ENCODE results near the gene CDK5RAP1. TPM values are rescaled to one million over a fixed set of nuclear protein-coding genes. Genes with fewer than 3 reads are reported as not detected.

The CDK5RAP1 gene
- total RNA-seq, 3 donors from 2014 or later: 21.8 to 32.4 (median 29.4) TPM

DNA sequence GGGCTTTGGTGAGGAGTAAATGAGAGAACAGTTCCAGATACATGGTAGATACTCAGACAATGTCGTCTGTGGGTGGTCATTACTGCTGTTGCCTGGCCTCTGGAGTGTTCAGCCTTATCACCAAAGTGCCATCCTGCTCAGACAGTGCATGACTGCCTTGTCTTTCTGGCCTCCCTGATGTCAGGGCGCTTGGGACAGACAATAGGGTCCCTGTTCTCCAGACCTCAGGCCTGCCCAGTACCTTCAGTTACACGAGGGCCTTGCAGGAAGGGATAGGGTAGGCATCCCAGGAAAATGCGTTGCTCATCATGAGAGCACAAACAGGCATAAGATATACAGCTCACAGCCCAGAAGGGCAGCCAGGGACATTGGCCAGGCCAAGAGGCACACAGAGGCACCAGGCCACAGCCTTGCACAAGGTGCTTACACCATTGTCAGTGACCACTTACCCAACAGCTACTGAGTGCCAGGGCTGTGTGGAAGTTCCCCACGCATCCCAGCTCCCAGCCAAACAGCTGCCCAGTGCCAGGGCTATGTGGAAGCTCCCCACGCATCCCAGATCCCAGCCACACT is 90.9 kb downstream of the CDK5RAP1 start:
- Histone ChIP-seq H3K4me3 (no peak overlapping the region), H3K27me3 (no peaks in the 10 kb centered on the region), H3K4me1 (no peaks in the 10 kb centered on the region), H3K36me3 (no peaks in the 10 kb centered on the region), H3K27ac (no peak overlapping the region), H3K9me3 (no peaks in the 10 kb centered on the region)
- intact Hi-C loops (cut with DNase I; ENCODE audit: low total_unique reads): no loop called here
- no peak for TF ChIP-seq POLR2A (IDR thresholded peaks at IDR 0.05)
- no peak for TF ChIP-seq POLR2AphosphoS5 (IDR thresholded peaks at IDR 0.05)
- TF ChIP-seq, protein P1, sequence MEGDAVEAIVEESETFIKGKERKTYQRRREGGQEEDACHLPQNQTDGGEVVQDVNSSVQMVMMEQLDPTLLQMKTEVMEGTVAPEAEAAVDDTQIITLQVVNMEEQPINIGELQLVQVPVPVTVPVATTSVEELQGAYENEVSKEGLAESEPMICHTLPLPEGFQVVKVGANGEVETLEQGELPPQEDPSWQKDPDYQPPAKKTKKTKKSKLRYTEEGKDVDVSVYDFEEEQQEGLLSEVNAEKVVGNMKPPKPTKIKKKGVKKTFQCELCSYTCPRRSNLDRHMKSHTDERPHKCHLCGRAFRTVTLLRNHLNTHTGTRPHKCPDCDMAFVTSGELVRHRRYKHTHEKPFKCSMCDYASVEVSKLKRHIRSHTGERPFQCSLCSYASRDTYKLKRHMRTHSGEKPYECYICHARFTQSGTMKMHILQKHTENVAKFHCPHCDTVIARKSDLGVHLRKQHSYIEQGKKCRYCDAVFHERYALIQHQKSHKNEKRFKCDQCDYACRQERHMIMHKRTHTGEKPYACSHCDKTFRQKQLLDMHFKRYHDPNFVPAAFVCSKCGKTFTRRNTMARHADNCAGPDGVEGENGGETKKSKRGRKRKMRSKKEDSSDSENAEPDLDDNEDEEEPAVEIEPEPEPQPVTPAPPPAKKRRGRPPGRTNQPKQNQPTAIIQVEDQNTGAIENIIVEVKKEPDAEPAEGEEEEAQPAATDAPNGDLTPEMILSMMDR (IDR thresholded peaks at IDR 0.05): no peak
- DNase-seq (ENCODE audit: low spot score in 2 of 2): no peak

DNA sequence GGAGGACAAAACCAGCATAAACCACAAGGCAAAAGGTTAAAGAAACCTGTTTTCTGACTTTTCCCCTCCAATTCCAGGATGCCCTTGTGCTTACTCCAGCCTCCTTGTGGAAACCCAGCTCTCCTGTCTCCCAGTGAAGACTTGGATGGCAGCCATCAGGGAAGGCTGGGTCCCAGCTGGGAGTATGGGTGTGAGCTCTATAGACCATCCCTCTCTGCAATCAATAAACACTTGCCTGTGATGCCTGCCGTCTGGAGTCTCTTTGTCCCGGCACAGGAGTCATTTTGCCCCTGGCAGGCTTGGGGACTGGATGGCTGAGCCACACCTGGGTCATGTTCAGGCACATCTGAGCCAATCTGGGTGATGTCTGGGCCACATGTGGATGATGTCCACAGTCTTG is 91.7 kb downstream of the CDK5RAP1 start:
- Histone ChIP-seq H3K9me3 (no peaks in the 10 kb centered on the region), H3K27ac (no peak overlapping the region), H3K27me3 (no peaks in the 10 kb centered on the region), H3K36me3 (no peaks in the 10 kb centered on the region), H3K4me3 (no peak overlapping the region), H3K4me1 (no peaks in the 10 kb centered on the region)
- intact Hi-C loops (cut with DNase I; ENCODE audit: low total_unique reads): no loop called here
- DNase-seq (ENCODE audit: low spot score in 2 of 2): no peak
- TF ChIP-seq POLR2AphosphoS5 (IDR thresholded peaks at IDR 0.05) (no peak), POLR2A (IDR thresholded peaks at IDR 0.05) (no peak)
- TF ChIP-seq, protein P1 (IDR thresholded peaks at IDR 0.05): no peak

Other genes with a start within 250 kb of the CDK5RAP1 start
- not detected for gene BPIFA2, start 233.4 kb downstream of the CDK5RAP1 start, total RNA-seq
- not detected for gene BPIFA3, start 184.2 kb downstream of the CDK5RAP1 start, total RNA-seq
- gene BPIFA1, start 165.5 kb downstream of the CDK5RAP1 start, total RNA-seq: not detected
- gene BPIFB1, start 118.3 kb downstream of the CDK5RAP1 start, total RNA-seq: 1 to 10 TPM in 1 of 3 donors, under 1 TPM in 1, not detected in 1; 0.66 to 1.0 TPM
- 100 to 1,000 TPM in 1 of 3 donors, 10 to 100 TPM in 2; 19.3 to 121 (median 21.1) TPM for gene SNTA1, start 42.2 kb upstream of the CDK5RAP1 start, total RNA-seq
- gene CBFA2T2, start 88.6 kb upstream of the CDK5RAP1 start, total RNA-seq: 10 to 100 TPM; 10.9 to 20.9 (median 17.0) TPM